HG03060 (cell line): Measurements from ENCODE around the gene HES7.

Source experiments
- ATAC-seq: cut with Tn5 transposase; IDR thresholded peaks from one replicate; pipeline ENCODE4 v1.9.1; 2021; ENCODE audit warnings: low read depth, moderate number of reproducible peaks; ENCODE audit not compliant: unreplicated experiment

The HES7 gene

GRCh38 chr17:8075574-8076342, 48.1 kb downstream of the HES7 start:
- ATAC-seq, result no peak

DNA sequence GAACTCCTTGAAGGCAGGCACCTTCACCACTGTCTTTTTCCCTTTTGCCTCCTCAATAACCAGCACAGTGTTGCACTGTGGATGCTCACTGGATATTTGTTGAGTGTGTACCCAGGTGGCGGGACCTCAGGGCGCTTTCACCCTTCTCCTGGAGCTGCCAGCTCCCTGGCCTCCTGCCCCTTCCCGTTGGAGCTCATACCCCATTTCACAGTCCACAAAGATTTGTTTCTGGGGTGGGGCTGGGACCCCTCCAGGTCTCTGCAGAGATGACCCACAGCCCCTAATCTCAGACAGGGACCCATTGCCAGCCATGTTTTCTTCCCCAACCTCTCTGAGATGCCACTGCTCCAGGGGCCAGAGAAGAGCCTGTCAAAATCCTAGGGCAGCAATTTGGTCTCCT, 48.8 kb downstream of the HES7 start:
- ATAC-seq, result no peak

DNA sequence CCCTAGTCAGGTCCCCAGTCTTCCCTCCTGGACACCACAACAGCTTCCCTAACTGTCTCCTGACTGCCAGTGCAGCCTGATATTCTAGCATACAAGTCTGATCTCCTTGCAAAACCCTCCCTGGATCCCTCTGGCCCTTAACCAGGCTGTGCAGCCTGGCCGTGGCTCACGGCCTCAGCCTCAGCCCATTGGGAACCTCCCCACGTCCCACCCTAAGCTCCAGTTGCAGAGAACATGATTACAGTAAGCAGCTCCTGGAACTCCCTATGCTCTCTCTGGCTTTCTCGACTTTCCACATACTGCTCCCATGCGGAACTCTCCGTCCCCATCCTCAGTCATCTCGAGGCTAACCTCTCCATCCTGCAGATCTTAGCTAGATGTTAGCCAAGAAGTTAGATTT, 49.4 kb downstream of the HES7 start:
- no peak for ATAC-seq

GRCh38 chr17:8073627-8074484, 50.0 kb downstream of the HES7 start:
- no peak for ATAC-seq

GRCh38 chr17:8072729-8073461, 51.0 kb downstream of the HES7 start:
- no peak for ATAC-seq

DNA sequence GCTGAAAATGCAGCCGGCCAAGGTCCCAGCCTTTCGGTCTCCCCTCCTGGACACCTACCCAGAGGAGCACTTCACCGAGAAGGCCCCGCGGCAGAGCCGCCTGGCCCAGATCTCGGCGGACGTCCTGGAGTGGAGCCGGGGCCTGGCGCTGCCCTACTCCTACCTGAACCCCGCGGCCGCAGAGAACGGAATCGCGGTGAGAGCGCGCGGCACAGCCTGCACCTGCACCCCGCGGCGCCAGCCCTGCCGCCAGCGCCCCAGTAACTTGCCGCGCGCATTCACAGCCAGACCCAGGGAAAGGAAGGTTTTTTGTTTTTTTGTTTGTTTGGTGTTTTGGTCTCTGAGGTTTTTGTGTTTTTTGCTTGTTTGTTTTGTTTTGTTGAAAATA, 51.6 kb downstream of the HES7 start:
- no peak for ATAC-seq

DNA sequence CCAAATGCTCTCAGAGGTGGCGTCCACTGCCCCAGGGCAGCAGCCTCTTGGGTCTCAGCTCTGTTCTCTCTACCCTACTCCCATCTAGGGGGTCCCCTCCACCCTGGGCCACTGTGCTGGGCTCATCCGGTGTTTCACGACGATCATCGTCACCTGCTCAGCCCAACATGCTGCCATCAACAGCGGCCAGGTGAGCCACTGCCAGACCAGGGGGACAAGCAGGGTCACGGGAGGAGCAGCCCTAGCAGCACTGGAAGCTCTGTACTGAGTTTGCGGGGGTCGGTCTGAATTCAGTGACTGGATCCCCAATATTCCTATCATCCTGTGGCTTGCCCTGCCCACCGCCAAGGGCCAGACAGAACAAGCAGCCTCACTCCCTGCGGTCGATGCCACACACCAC, 52.4 kb downstream of the HES7 start:
- ATAC-seq, result no peak
